ENCODE data around the gene GOLGA3. TPM values are rescaled to one million over a fixed set of nuclear protein-coding genes. Genes with fewer than 3 reads are reported as not detected.

GOLGA3 gene
- total RNA-seq, 1 donor from 2014 or later = 63.8 TPM

DNA sequence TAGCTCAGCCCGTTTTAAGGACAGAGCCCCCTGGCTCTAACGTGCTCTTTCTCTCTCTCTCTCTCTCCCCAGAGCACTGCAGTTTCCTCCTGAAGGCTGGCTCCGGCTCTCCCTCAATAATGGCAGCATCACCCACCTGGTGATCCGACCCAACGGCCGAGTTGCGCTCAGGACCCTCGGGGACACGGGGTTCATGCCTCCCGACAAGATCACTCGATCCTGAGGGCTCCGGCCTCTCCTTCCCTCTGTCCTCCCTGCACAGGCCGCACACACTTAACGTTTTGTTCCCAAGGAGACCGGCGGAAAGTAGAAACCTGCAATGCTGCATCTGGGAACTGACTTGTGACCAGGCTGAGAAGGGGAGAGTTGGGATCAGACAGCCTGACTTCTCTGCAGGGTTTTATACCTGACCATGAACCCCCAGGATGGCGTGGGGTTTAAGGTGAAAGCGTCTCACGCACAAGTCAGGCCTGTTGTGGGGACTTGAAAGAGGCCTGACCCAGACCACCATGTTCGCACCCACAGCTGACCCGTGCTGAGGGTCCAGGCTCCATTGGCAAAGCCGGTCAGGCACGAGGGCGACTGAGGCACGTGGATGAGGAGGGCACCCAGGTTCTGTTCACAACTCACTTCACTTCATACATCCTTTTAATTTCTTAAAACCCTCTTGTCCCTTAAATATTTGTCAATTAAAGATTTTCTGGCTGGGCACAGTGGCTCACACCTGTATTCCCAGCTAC is 107.9 kb downstream of the GOLGA3 start:
- no peak for TF ChIP-seq CTCF (IDR thresholded peaks at IDR 0.05; ENCODE audit: unreplicated experiment)
- no peaks in the 10 kb centered on the region for H3K9me3 Mint-ChIP-seq
- H3K27ac Mint-ChIP-seq = no peak overlapping the region
- H3K27me3 Mint-ChIP-seq (ENCODE audit: low read depth) = no peaks in the 10 kb centered on the region
- peaks cover 35% of the 10 kb centered on the region for H3K36me3 Mint-ChIP-seq
- no peak for DNase-seq (ENCODE audit: low spot score in 2 of 2, unreplicated experiment in 2 of 2)
- H3K4me1 Mint-ChIP-seq = no peaks in the 10 kb centered on the region
- H3K4me3 Mint-ChIP-seq = no peak overlapping the region

- Mint-ChIP-seq H3K4me3 (no peak overlapping the region), H3K27ac (peak overlapping the region; percentile 30), H3K36me3 (peaks cover 27% of the 10 kb centered on the region), H3K27me3 (ENCODE audit: low read depth) (no peaks in the 10 kb centered on the region), H3K9me3 (no peaks in the 10 kb centered on the region), H3K4me1 (no peaks in the 10 kb centered on the region)
- no peak for DNase-seq (ENCODE audit: low spot score in 2 of 2, unreplicated experiment in 2 of 2)
- no peak for TF ChIP-seq CTCF (IDR thresholded peaks at IDR 0.05; ENCODE audit: unreplicated experiment)
Measured at GRCh38 chr12:132719954-132720324, 108.7 kb downstream of the GOLGA3 start.

GRCh38 chr12:132719141-132719953 is 109.3 kb downstream of the GOLGA3 start:
- Mint-ChIP-seq H3K4me1 (no peaks in the 10 kb centered on the region), H3K4me3 (no peak overlapping the region), H3K27me3 (ENCODE audit: low read depth) (no peaks in the 10 kb centered on the region), H3K27ac (peak overlapping the region; percentile 50), H3K9me3 (no peaks in the 10 kb centered on the region), H3K36me3 (peaks cover 28% of the 10 kb centered on the region)
- no peak for TF ChIP-seq CTCF (IDR thresholded peaks at IDR 0.05; ENCODE audit: unreplicated experiment)
- no peak for DNase-seq (ENCODE audit: low spot score in 2 of 2, unreplicated experiment in 2 of 2)

Other genes with a start within 250 kb of the GOLGA3 start
- not detected in 3 replicates for gene LRCOL1, start 218.3 kb downstream of the GOLGA3 start, total RNA-seq
- gene P2RX2, start 210.1 kb downstream of the GOLGA3 start, total RNA-seq = 7.3 to 8.7 TPM (median 8.6 TPM) in 3 replicates
- 114 to 124 TPM (median 122 TPM) in 3 replicates for gene POLE, start 141.5 kb downstream of the GOLGA3 start, total RNA-seq
- 23.6 to 25.2 TPM (median 25.0 TPM) in 3 replicates for gene PXMP2, start 141.3 kb downstream of the GOLGA3 start, total RNA-seq
- 23.5 to 26.6 TPM (median 24.5 TPM) in 3 replicates for gene PGAM5, start 118.0 kb downstream of the GOLGA3 start, total RNA-seq
- 89.8 to 98.9 TPM (median 93.8 TPM) in 3 replicates for gene ANKLE2, start 67.0 kb downstream of the GOLGA3 start, total RNA-seq
- gene CHFR, start 58.7 kb upstream of the GOLGA3 start, total RNA-seq = 41.3 to 52.9 TPM (median 47.7 TPM) in 3 replicates
- gene ZNF605, start 127.4 kb upstream of the GOLGA3 start, total RNA-seq = 31.3 to 33.5 TPM (median 31.3 TPM) in 3 replicates
- 21.0 to 23.9 TPM (median 21.7 TPM) in 3 replicates for gene ZNF26, start 157.5 kb upstream of the GOLGA3 start, total RNA-seq
- gene ZNF84, start 208.6 kb upstream of the GOLGA3 start, total RNA-seq = 95.9 to 101 TPM (median 96.1 TPM) in 3 replicates